Midbrain (tissue), 1 donor: Measurements from ENCODE around the gene FRMD8.

Experiments
- DNase-seq: peaks from one replicate; lab custom pipeline; 2025; lab: John Stamatoyannopoulos, UW

The FRMD8 gene

GRCh38 chr11:65425105-65425970, 38.9 kb downstream of the FRMD8 start:
- DNase-seq: no peak

GRCh38 chr11:65425971-65426838, 39.8 kb downstream of the FRMD8 start:
- no peak for DNase-seq

GRCh38 chr11:65426839-65427690, 40.6 kb downstream of the FRMD8 start:
- DNase-seq: no peak

GRCh38 chr11:65427691-65428577, 41.5 kb downstream of the FRMD8 start:
- no peak for DNase-seq

- no peak for DNase-seq
These were observed 42.2 kb downstream of the FRMD8 start for GRCh38 chr11:65428578-65429067.

GRCh38 chr11:65429068-65429681, 42.7 kb downstream of the FRMD8 start:
- no peak for DNase-seq

GRCh38 chr11:65429724-65430405, 43.4 kb downstream of the FRMD8 start:
- no peak for DNase-seq

GRCh38 chr11:65430406-65431217, 44.2 kb downstream of the FRMD8 start:
- no peak for DNase-seq

- no peak for DNase-seq
These were observed 45.1 kb downstream of the FRMD8 start for GRCh38 chr11:65431451-65432099.

GRCh38 chr11:65432100-65432650, 45.7 kb downstream of the FRMD8 start:
- DNase-seq: no peak

GRCh38 chr11:65432686-65433582, 46.5 kb downstream of the FRMD8 start:
- no peak for DNase-seq

- DNase-seq: no peak
These were observed 47.2 kb downstream of the FRMD8 start for GRCh38 chr11:65433657-65434056.

GRCh38 chr11:65434057-65434666, 47.7 kb downstream of the FRMD8 start:
- no peak for DNase-seq

GRCh38 chr11:65434667-65435410, 48.4 kb downstream of the FRMD8 start:
- DNase-seq: no peak

GRCh38 chr11:65435411-65435931, 49.0 kb downstream of the FRMD8 start:
- no peak for DNase-seq
